ENCODE data around the gene ABCB1.

The ABCB1 gene

DNA sequence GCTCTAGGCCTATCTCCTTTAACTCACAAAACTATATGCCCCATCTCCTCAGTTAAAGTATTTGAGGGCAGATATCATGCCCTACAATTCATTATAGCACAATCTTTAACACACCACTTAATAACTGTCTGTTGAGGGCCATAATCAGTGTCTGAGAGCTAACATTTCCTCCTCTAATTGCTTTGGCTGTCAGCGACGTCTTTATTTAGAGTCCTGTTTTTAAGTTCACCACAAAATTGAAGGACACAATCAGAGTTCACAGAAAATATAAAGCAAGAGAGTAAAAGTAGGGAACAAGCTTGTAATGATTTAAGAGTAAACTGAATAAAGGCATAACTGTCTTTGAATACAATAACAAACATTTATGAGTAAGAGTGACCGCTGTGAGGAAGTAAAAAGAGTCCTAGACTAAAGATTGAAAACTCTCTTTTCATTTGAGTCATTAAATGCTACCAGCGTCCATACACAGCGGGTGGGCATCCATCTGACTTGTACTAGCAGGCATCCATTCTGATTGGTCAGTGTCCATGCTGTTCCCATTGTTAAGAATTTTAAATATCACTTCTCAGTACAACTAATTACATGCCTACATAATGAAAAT lies 86.8 kb downstream of the ABCB1 start:
- no peak for DNase-seq (ENCODE audit: low spot score)

- no peak for DNase-seq (ENCODE audit: low spot score)
Measured at GRCh38 chr7:87512906-87513305, 87.8 kb downstream of the ABCB1 start.

DNA sequence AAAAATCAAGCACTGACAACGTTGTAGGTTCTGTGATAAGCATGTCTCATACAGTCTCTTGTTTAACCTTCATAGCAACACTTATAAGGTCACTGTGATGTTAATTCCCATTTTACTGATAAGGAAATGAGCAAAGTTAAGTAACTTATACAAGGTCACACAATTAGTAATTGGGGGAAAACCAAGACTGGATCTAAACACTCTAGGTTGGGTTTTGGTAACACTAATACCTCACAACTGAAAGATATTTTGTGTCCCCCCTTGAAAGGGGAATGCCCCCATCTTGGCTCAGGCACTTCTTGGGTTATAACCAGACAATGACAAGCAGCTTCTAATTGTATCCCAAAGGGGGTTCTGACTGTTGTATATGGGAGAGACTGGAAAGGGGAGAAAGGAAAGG lies 89.2 kb downstream of the ABCB1 start:
- no peak for DNase-seq (ENCODE audit: low spot score)

DNA sequence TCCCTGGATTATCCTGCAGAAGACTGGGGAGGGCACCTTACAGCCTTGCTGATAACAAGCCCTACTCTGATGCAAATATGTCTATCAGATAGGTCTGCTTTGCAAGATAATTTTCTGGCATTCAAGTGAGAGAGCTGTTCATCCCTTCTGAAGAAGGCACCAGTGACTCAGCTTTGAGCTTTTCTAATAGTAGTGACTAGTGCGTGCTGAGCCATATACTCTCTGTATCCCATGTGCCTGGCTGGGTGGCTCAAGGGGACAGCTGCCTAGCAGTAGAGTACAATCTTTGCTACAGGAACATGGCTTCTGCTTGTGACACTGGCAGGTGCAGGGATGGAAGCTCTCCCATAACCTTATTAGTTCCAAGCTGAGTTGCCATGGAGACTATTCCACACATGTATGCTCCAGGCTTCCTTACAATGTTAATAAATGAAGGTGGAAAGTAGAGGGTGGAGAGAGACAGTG lies 90.2 kb downstream of the ABCB1 start:
- DNase-seq (ENCODE audit: low spot score) = no peak

DNA sequence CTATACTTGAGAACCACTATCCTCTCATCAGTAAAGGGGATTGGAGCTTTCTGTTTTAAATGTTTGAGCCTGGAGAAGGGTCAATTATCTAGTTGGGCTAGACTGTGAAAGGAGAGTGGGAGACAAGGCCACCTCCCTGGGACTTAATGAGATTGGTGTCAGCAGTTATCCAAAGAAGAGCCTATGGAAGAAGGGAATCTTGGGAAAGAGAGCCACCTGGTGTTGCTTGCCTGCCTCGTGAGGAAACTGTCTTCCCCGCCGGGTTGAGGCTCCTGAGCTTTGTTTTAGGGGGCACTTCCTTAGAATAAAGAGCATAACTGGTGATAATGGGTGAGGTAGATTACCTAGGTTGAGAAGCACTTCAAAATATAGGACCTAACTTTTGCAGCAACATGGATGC lies 93.2 kb downstream of the ABCB1 start:
- DNase-seq (ENCODE audit: low spot score) = no peak

DNA sequence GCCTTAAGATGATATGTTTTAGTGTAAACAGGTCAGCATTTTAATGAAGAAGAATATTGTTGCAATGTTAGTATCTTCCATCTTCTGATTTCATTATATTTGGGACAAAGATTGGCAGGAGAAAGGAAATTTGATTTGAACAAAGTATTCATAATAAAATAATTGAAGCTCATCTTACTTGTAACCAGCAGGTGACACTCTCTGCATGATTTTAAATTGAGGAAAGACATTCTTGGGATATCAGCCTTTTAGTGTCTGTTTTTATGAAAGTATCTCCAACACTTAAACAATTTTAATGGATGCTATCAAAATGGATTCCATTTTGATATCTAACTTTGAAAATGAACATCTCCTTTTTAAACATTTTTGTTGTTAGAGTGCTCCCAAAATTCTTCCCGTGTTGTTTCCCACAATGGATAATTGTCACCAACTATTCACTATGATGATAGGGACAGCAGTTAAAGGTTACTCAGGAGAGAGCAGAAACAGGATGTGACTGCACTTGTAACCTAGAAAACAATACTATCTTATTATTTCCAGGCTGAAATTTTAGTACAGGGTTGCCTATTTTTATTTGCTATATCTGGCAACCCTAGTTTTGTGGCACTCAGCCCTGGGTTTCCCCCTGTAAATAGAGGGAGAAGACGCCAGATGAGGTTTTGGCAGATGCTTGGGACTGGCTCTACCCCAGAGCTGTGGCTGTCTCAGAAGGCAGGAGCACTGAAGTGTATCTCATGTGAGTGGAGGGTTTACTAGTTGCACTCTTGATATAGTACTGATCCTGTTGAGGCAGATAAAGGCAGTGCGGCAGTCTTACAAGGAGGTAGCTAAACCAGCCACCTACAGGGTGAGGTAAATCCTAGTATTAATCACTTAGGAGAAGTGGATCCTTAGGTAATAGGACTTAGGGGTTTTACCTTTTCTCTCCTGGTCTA lies 94.2 kb downstream of the ABCB1 start:
- DNase-seq (ENCODE audit: low spot score) = peak; percentile 49

- DNase-seq (ENCODE audit: low spot score) = no peak
Measured at GRCh38 chr7:87505557-87506245, 95.0 kb downstream of the ABCB1 start.

DNA sequence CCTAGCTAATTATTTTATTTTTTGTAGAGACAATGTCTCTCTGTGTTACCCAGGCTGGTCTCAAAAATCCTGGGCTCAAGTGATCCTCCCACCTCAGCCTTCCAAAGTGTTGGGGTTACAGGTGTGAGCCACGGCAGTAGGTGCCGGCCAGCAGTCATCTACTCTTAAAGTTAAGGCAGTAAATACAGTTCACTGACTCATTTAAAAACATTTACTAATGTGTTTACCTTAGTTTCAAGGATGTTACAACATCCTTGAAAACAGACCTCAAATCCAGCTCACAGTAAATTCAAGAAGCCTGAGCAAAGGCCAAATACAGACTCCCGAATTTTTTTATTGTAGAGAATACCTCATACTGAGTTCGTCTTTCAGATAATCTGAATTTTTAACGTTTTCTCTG lies 95.6 kb downstream of the ABCB1 start:
- no peak for DNase-seq (ENCODE audit: low spot score)

- DNase-seq (ENCODE audit: low spot score) = no peak
Measured at GRCh38 chr7:87499494-87499893, 101.2 kb downstream of the ABCB1 start.

GRCh38 chr7:87498893-87499292 lies 101.8 kb downstream of the ABCB1 start:
- DNase-seq (ENCODE audit: low spot score) = no peak

DNA sequence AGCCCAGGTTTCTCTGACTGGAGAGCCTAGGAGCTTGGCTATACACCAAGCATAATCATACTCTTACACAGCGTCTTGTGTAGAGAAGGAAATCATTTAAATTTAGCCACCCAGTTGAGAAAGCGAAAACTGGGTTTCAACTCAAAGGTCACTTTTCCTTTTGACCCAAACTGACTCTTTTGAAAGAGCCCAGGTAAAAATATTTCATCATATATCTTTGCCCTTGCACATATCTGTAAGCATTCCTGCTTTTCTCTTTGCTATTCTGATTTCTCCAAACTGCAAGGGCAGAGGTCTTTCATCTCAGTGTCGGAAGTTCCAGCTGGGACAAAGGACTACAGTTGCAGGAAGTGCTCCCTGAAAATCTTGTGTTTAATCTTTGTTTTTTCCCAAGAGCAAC lies 103.2 kb downstream of the ABCB1 start:
- DNase-seq (ENCODE audit: low spot score) = no peak

- DNase-seq (ENCODE audit: low spot score) = no peak
Measured at GRCh38 chr7:87495366-87495765, 105.3 kb downstream of the ABCB1 start.

GRCh38 chr7:87494454-87494853 lies 106.2 kb downstream of the ABCB1 start:
- DNase-seq (ENCODE audit: low spot score) = no peak

GRCh38 chr7:87483131-87483530 lies 117.6 kb downstream of the ABCB1 start:
- DNase-seq (ENCODE audit: low spot score) = no peak

- DNase-seq (ENCODE audit: low spot score) = no peak
Measured at GRCh38 chr7:87482115-87482514, 118.6 kb downstream of the ABCB1 start.

GRCh38 chr7:87480386-87480785 lies 120.3 kb downstream of the ABCB1 start:
- peak; percentile 79 for DNase-seq (ENCODE audit: low spot score)

DNA sequence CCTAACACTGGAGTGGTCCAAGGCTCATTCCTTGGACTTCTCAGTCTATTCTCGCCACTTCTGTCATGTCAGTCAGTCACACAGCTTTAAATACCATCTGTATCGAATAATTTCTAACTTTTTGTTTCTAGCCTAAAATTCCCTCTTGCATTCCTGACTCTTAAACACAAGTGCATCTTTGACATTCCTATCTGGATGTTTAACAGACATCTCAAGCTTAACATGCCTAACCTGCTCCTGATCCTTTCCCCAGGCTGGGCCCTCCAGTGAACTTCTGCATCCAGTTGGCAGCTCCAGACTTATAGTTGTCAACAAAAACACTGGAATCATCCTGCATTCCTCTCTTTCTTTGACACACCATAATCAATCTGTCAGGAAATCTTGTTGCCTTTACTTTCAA lies 120.7 kb downstream of the ABCB1 start:
- peak; percentile 22 for DNase-seq (ENCODE audit: low spot score)

GRCh38 chr7:87476179-87476557 lies 124.5 kb downstream of the ABCB1 start:
- no peak for DNase-seq (ENCODE audit: low spot score)

DNA sequence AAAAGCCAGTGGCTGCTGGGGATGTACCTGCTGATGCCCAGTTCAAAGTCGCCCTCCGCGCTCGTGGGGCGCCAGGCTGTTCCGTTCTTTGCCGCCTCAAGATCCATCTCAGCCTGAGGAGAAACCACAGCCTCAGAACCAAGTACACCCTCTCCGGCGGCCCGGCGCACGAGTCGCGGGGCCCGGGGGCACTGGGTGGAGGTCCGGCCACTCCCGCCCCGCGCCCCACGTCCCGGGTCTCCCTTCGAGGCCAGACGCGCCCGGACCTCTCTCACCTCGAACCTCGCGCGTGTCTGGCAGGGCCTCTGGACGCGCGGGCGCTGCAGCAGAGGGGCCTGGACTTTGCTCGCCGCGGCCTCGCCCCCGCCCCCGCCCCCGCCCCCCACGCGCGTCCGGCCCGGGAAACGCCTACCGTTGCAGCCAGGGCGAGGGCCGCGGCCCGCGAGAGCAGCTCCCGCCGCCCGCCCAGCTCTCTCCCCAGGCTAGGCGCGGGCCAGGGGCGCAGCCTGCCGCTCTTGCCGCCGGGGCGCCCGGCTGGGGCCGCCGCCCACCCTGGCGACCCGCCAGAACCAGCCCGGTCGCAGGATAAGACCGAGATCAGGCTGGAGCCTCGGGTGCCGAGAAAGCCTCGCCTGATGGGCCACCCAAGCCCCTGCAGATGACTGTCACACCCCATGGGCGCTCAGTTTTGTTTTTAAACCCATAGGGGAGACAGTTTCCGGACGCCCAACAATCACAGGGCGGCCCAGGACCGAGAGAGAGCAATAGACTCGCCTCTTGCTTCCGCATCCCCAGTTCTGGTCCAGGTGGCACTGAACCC lies 125.1 kb downstream of the ABCB1 start, which contains the start of gene ABCB4:
TSS of gene ABCB4 (minus strand) at position 322 of the 820 bp plus-strand sequence. CDS start at position 107, 215 bp downstream.
- peak; percentile 9 for DNase-seq (ENCODE audit: low spot score)

DNA sequence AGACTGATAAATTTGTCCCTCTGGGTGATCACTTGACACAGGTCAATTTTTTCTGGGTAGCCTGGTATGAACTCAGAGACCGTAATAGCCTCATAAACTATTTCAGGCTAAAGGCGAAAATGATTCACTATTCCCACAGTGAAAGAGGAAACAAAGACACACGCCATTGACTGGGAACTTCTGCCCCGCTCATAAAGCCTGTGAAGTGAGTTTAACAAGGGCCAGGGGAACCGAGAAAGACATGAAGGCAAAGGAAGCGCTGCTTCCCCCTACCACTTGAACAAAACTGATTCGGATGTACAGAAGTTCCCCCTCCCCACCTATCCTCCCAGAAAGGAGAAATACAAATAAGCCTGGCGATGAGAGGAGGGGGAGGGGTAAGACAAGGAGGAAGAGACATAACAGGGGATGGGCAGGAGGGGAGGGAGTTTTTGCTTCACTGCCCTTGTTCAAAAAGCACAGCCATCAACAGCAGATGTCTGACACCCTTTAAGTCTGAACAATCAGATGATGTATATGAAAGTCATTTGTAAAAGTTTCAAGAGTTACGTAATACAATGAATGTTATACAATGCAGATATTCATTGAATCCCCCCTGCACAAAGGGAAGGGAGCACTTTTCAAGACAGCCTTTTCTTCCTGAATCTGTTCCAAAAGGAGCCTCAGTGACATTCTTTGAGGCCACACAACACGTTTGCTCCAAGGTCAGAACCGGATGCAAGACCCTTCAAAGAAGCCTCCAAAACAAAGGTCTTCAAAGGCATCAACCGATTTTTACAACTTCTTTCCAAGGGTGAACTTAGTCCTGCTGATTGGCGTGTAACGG lies 125.9 kb downstream of the ABCB1 start:
- DNase-seq (ENCODE audit: low spot score) = peak; percentile 81

DNA sequence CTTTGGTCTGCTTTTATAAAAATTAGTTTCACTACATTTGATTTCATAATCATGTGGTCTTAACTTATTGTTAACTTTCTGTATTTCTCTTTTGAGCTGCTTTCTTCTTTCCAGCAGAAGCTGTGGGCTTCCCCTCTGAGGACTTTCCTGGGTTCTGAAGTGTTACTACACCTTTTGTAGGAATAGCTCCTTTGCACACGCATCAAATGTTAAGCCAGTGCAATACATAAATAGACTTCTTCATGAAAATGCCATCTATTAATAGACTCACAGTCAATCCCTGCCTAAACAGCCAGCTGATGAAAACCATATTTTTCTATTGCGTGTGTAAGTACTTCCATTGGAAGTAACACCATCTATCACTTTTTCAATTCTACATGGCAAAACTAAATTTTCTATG lies 126.7 kb downstream of the ABCB1 start:
- DNase-seq (ENCODE audit: low spot score) = no peak
